MM.1S (cell line): Measurements from ENCODE around the gene PLEKHA7.

Experiments
- DNase-seq: peaks from one replicate; pipeline ENCODE4 v3.0.0-alpha.2; 2015
- H2AFZ ChIP-seq: fragments of 300-600 bp; sonication (generic); 2 replicates; pipeline ENCODE4 v1.6.0; 2016; ENCODE audit warnings: antibody characterized with exemption, low read length
- H3F3A ChIP-seq: fragments of 300-600 bp; sonication (generic); 2 replicates; pipeline ENCODE4 v1.6.1; 2016; ENCODE audit warnings: mild to moderate bottlenecking, antibody characterized with exemption, low read length, moderate library complexity, mixed read lengths; ENCODE audit not compliant: insufficient read depth
- H3K27ac ChIP-seq: fragments of 300-600 bp; sonication (generic); 2 replicates; pipeline ENCODE4 v1.5.1; 2016; ENCODE audit warnings: mild to moderate bottlenecking, low read length
- H3K27me3 ChIP-seq: fragments of 300-600 bp; sonication (generic); replicated peaks from 2 replicates; pipeline ENCODE4 v1.6.0; 2016; ENCODE audit warnings: low read length; ENCODE audit not compliant: insufficient read depth
- H3K36me3 ChIP-seq: fragments of 300-600 bp; sonication (generic); replicated peaks from 2 replicates; pipeline ENCODE4 v1.6.1; 2016; ENCODE audit warnings: mild to moderate bottlenecking, low read length, mixed read lengths; ENCODE audit not compliant: insufficient read depth
- H3K4me1 ChIP-seq: fragments of 300-600 bp; sonication (generic); 2 replicates; pipeline ENCODE4 v1.6.1; 2016; ENCODE audit warnings: low read length, mixed read lengths
- H3K4me2 ChIP-seq: fragments of 300-600 bp; sonication (generic); 2 replicates; pipeline ENCODE4 v1.6.0; 2016; ENCODE audit warnings: low read depth, low read length
- H3K4me3 ChIP-seq: fragments of 300-600 bp; sonication (generic); 2 replicates; pipeline ENCODE4 v1.5.1; 2016; ENCODE audit warnings: low read length, mixed read lengths
- H3K79me2 ChIP-seq: fragments of 300-600 bp; sonication (generic); 2 replicates; pipeline ENCODE4 v1.6.1; 2016; ENCODE audit warnings: mixed run types, low read length, mixed read lengths
- H3K9ac ChIP-seq: fragments of 300-600 bp; sonication (generic); 2 replicates; pipeline ENCODE4 v1.6.1; 2016; ENCODE audit warnings: low read length, mixed read lengths
- H3K9me2 ChIP-seq: fragments of 300-600 bp; sonication (generic); replicated peaks from 2 replicates; pipeline ENCODE4 v1.6.1; 2016; ENCODE audit warnings: mild to moderate bottlenecking, low read length, mixed read lengths; ENCODE audit not compliant: insufficient read depth
- H3K9me3 ChIP-seq: fragments of 300-600 bp; sonication (generic); replicated peaks from 2 replicates; pipeline ENCODE4 v1.6.1; 2016; ENCODE audit warnings: mild to moderate bottlenecking, low read length, mixed read lengths; ENCODE audit not compliant: insufficient read depth
- H4K20me1 ChIP-seq: fragments of 300-600 bp; sonication (generic); 2 replicates; pipeline ENCODE4 v1.6.1; 2016; ENCODE audit warnings: mild to moderate bottlenecking, low read length, moderate library complexity, mixed read lengths; ENCODE audit not compliant: insufficient read depth
- CTCF ChIP-seq: fragments of 300-600 bp; sonication (generic); IDR thresholded peaks from 2 replicates; pipeline ENCODE4 v1.5.1; 2016; ENCODE audit warnings: antibody characterized with exemption, low read length, mixed read lengths
- EZH2 ChIP-seq: fragments of 300-600 bp; sonication (generic); optimal IDR thresholded peaks from 2 replicates; pipeline ENCODE3; 2017; ENCODE audit warnings: low read depth, mild to moderate bottlenecking, antibody characterized with exemption, low read length, mixed read lengths
- EZH2phosphoT487 ChIP-seq: fragments of 300-600 bp; sonication (generic); IDR thresholded peaks from 2 replicates; pipeline ENCODE4 v1.6.1; 2018; ENCODE audit warnings: antibody characterized with exemption, low read length

PLEKHA7 gene

GRCh38 chr11:16853859-16854258 is 160.4 kb downstream of the PLEKHA7 start:
- Histone ChIP-seq H3K4me3 (no peak overlapping the region), H3K9me2 (no peaks in the 10 kb centered on the region), H3K79me2 (peaks cover 22% of the 10 kb centered on the region), H3K27me3 (no peaks in the 10 kb centered on the region), H3K4me2 (no peak overlapping the region), H4K20me1 (no peaks in the 10 kb centered on the region), H3K9me3 (no peaks in the 10 kb centered on the region), H3K4me1 (no peaks in the 10 kb centered on the region), H3K27ac (no peak overlapping the region), H3K9ac (no peak overlapping the region), H2AFZ (no peak overlapping the region), H3K36me3 (peaks cover 5% of the 10 kb centered on the region; the same call in 1 of the 2 replicates), H3F3A (no peaks in the 10 kb centered on the region)
- DNase-seq = no peak
- no peak for TF ChIP-seq EZH2
- TF ChIP-seq CTCF = no peak

DNA sequence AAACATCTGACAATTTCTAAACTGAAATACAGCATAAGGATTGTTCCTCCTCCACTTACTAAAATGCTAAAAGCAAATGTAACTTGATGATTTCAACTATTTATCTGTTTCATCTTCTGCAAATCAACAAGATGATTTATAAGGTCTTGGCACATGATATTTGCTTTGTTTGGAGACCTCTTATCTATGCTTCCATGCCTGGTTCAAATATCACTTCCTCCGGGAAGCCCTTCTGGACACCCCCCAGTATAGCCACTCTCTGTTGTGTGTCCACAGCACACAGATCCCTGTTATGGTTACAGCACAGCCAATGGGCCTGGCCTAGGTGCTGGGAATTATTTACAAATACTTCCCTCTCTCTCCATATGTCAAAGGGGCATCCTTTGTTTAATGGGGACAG is 160.9 kb downstream of the PLEKHA7 start:
- DNase-seq = no peak
- Histone ChIP-seq H3K4me3 (no peak overlapping the region), H3K27ac (no peak overlapping the region), H2AFZ (no peak overlapping the region), H3F3A (no peaks in the 10 kb centered on the region), H3K4me1 (no peaks in the 10 kb centered on the region), H3K9me3 (no peaks in the 10 kb centered on the region), H3K27me3 (no peaks in the 10 kb centered on the region), H3K9me2 (no peaks in the 10 kb centered on the region), H4K20me1 (no peaks in the 10 kb centered on the region), H3K4me2 (no peak overlapping the region), H3K9ac (no peak overlapping the region), H3K36me3 (peaks cover 5% of the 10 kb centered on the region; the same call in 1 of the 2 replicates), H3K79me2 (peaks cover 19% of the 10 kb centered on the region)
- no peak for TF ChIP-seq CTCF
- TF ChIP-seq EZH2phosphoT487 = no peak
- TF ChIP-seq EZH2 = no peak

- H3K9ac ChIP-seq = no peak overlapping the region
- peaks cover 3% of the 10 kb centered on the region; the same call in 1 of the 2 replicates for H3K36me3 ChIP-seq
- H3K27me3 ChIP-seq = no peaks in the 10 kb centered on the region
- H3K9me3 ChIP-seq = no peaks in the 10 kb centered on the region
- H3K79me2 ChIP-seq = no peaks in the 10 kb centered on the region
- TF ChIP-seq CTCF (no peak), EZH2 (no peak), EZH2phosphoT487 (no peak)
- H4K20me1 ChIP-seq = no peaks in the 10 kb centered on the region
- H3K27ac ChIP-seq = no peak overlapping the region
- no peak overlapping the region for H3K4me2 ChIP-seq
- no peak overlapping the region for H3K4me3 ChIP-seq
- no peak for DNase-seq
- no peaks in the 10 kb centered on the region for H3K9me2 ChIP-seq
- H3F3A ChIP-seq = no peaks in the 10 kb centered on the region
- no peaks in the 10 kb centered on the region for H3K4me1 ChIP-seq
- H2AFZ ChIP-seq = no peak overlapping the region
Observed at GRCh38 chr11:16846305-16846704, 167.9 kb downstream of the PLEKHA7 start.
